ENCODE measurements around the gene C1QTNF2.

DNA sequence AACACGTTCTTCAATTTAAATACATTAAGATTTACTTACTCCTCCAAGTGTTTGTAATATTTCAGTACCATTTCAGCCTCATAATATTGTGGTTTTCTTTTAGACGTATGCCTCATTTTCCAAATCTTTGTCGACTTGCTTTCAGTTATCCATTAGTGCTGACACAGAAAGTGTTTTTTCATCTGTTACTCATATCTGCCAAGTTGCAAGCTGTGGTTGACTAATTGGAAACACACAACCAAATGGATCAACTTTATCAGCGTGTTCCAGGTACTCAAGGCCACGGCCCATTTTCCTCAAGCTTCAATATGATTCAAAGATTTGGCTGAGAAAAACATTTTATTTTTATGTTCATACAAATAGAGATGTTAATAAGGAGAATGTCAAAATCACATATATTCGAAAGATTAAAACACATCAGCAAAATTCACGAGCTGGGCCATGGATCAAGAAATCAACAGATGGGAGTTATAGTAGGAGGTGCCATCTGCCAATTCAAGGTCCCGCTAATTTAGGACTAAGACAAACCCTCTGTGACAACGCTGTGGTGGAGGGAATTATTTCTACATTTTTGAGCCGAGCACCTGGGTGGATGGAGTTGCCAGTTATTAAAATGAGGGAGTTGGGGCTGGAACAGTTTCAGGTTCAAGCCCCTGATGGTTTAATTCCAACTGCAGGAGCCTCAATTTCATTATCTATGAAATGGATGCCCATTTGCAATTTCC is 30.9 kb downstream of the C1QTNF2 start:
- TF ChIP-seq TBL1XR1 (IDR thresholded peaks at IDR 0.05; ENCODE audit: low read depth, low read length) (no peak), CEBPB (IDR thresholded peaks at IDR 0.05; ENCODE audit: borderline replicate concordance in 1 of 2, low read depth in 2 of 2, low read length in 2 of 2) (no peak), EP300 (IDR thresholded peaks at IDR 0.05; ENCODE audit: borderline replicate concordance in 1 of 2, control insufficient read depth in 1 of 2, low read depth in 2 of 2, low read length in 2 of 2) (no peak), NFXL1 (IDR thresholded peaks at IDR 0.05; ENCODE audit: borderline replicate concordance) (no peak), POLR2A (IDR thresholded peaks at IDR 0.05; ENCODE audit: low read depth, low read length) (no peak), SIN3A (IDR thresholded peaks at IDR 0.05; ENCODE audit: low read depth, low read length) (no peak), RBBP5 (conservative IDR thresholded peaks at IDR 0.05) (no peak), BRCA1 (IDR thresholded peaks at IDR 0.05; ENCODE audit: low read depth, low read length) (no peak), ZNF274 (IDR thresholded peaks at IDR 0.05; ENCODE audit: insufficient read depth, insufficient read length) (no peak), TCF12 (IDR thresholded peaks at IDR 0.05; ENCODE audit: low read depth, low read length) (no peak), FOS (IDR thresholded peaks at IDR 0.05; ENCODE audit: borderline replicate concordance, extremely low read depth, insufficient read length) (no peak)
- TF ChIP-seq, protein P1, sequence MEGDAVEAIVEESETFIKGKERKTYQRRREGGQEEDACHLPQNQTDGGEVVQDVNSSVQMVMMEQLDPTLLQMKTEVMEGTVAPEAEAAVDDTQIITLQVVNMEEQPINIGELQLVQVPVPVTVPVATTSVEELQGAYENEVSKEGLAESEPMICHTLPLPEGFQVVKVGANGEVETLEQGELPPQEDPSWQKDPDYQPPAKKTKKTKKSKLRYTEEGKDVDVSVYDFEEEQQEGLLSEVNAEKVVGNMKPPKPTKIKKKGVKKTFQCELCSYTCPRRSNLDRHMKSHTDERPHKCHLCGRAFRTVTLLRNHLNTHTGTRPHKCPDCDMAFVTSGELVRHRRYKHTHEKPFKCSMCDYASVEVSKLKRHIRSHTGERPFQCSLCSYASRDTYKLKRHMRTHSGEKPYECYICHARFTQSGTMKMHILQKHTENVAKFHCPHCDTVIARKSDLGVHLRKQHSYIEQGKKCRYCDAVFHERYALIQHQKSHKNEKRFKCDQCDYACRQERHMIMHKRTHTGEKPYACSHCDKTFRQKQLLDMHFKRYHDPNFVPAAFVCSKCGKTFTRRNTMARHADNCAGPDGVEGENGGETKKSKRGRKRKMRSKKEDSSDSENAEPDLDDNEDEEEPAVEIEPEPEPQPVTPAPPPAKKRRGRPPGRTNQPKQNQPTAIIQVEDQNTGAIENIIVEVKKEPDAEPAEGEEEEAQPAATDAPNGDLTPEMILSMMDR (IDR thresholded peaks at IDR 0.05 in 2 of 3, conservative IDR thresholded peaks at IDR 0.05 in 1 of 3; ENCODE audit: control insufficient read depth in 2 of 3, extremely low read depth in 1 of 3, insufficient read depth in 1 of 3, low read depth in 3 of 3, low read length in 3 of 3) = no peak
- TF ChIP-seq, protein P2, sequence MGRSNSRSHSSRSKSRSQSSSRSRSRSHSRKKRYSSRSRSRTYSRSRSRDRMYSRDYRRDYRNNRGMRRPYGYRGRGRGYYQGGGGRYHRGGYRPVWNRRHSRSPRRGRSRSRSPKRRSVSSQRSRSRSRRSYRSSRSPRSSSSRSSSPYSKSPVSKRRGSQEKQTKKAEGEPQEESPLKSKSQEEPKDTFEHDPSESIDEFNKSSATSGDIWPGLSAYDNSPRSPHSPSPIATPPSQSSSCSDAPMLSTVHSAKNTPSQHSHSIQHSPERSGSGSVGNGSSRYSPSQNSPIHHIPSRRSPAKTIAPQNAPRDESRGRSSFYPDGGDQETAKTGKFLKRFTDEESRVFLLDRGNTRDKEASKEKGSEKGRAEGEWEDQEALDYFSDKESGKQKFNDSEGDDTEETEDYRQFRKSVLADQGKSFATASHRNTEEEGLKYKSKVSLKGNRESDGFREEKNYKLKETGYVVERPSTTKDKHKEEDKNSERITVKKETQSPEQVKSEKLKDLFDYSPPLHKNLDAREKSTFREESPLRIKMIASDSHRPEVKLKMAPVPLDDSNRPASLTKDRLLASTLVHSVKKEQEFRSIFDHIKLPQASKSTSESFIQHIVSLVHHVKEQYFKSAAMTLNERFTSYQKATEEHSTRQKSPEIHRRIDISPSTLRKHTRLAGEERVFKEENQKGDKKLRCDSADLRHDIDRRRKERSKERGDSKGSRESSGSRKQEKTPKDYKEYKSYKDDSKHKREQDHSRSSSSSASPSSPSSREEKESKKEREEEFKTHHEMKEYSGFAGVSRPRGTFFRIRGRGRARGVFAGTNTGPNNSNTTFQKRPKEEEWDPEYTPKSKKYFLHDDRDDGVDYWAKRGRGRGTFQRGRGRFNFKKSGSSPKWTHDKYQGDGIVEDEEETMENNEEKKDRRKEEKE (IDR thresholded peaks at IDR 0.05) = no peak
- TF ChIP-seq, protein P3, sequence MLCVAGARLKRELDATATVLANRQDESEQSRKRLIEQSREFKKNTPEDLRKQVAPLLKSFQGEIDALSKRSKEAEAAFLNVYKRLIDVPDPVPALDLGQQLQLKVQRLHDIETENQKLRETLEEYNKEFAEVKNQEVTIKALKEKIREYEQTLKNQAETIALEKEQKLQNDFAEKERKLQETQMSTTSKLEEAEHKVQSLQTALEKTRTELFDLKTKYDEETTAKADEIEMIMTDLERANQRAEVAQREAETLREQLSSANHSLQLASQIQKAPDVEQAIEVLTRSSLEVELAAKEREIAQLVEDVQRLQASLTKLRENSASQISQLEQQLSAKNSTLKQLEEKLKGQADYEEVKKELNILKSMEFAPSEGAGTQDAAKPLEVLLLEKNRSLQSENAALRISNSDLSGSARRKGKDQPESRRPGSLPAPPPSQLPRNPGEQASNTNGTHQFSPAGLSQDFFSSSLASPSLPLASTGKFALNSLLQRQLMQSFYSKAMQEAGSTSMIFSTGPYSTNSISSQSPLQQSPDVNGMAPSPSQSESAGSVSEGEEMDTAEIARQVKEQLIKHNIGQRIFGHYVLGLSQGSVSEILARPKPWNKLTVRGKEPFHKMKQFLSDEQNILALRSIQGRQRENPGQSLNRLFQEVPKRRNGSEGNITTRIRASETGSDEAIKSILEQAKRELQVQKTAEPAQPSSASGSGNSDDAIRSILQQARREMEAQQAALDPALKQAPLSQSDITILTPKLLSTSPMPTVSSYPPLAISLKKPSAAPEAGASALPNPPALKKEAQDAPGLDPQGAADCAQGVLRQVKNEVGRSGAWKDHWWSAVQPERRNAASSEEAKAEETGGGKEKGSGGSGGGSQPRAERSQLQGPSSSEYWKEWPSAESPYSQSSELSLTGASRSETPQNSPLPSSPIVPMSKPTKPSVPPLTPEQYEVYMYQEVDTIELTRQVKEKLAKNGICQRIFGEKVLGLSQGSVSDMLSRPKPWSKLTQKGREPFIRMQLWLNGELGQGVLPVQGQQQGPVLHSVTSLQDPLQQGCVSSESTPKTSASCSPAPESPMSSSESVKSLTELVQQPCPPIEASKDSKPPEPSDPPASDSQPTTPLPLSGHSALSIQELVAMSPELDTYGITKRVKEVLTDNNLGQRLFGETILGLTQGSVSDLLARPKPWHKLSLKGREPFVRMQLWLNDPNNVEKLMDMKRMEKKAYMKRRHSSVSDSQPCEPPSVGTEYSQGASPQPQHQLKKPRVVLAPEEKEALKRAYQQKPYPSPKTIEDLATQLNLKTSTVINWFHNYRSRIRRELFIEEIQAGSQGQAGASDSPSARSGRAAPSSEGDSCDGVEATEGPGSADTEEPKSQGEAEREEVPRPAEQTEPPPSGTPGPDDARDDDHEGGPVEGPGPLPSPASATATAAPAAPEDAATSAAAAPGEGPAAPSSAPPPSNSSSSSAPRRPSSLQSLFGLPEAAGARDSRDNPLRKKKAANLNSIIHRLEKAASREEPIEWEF (IDR thresholded peaks at IDR 0.05; ENCODE audit: insufficient replicate concordance, low read depth, low read length) = no peak

Measured in GM12878 (cell line).